K562 (cell line): ENCODE data around the gene UBR3. TPM values are rescaled to one million over a fixed set of nuclear protein-coding genes. Genes with fewer than 3 reads are reported as not detected.
A peak's percentile ranks its signal among the peaks of the same experiment; 100 is the strongest.

Experiments
- ATF1 ChIP-seq, 2 experiments: fragments of 450-650 bp in 1 of 2; IDR thresholded peaks; 2 replicates each; pipeline ENCODE4 v1.6.1; 2016; ENCODE audit warnings: missing compliant biosample characterization in 1 of 2, missing genetic modification characterization in 1 of 2
- FOXK2 ChIP-seq, 2 experiments: fragments of 450-650 bp; IDR thresholded peaks in 1 of 2; conservative IDR thresholded peaks in 1 of 2; 2 replicates each; pipeline ENCODE4 v1.6.1; 2016; ENCODE audit warnings: low read depth in 2 of 2, mild to moderate bottlenecking in 1 of 2
- HDAC1 ChIP-seq, 2 experiments: fragments of 450-650 bp; IDR thresholded peaks; 2 replicates each; pipeline ENCODE4 v1.6.1; 2016 to 2017; ENCODE audit warnings: inconsistent platforms in 1 of 2, mild to moderate bottlenecking in 1 of 2, moderate library complexity in 1 of 2
- KHSRP ChIP-seq: fragments of 450-650 bp; IDR thresholded peaks from 2 replicates; pipeline ENCODE4 v1.6.1; 2017
- L3MBTL2 ChIP-seq: fragments of 450-650 bp; IDR thresholded peaks from 2 replicates; pipeline ENCODE4 v1.6.1; 2016; ENCODE audit warnings: mild to moderate bottlenecking, moderate library complexity
- NFIC ChIP-seq: fragments of 450-650 bp; IDR thresholded peaks from 2 replicates; pipeline ENCODE4 v1.6.1; 2017; ENCODE audit warnings: mild to moderate bottlenecking, inconsistent platforms
- PRDM10 ChIP-seq: fragments of 450-650 bp; IDR thresholded peaks from 2 replicates; pipeline ENCODE4 v1.6.1; 2018; ENCODE audit not compliant: partially characterized antibody
- RFX1 ChIP-seq: fragments of 450-650 bp; IDR thresholded peaks from 2 replicates; pipeline ENCODE4 v1.6.1; 2016; ENCODE audit warnings: mild to moderate bottlenecking, moderate library complexity
- SMC3 ChIP-seq: conservative IDR thresholded peaks from 2 replicates; pipeline ENCODE4 v1.6.1; 2011; ENCODE audit warnings: low read depth, low read length, improper control_type of control experiment; ENCODE audit not compliant: insufficient read depth
- TCF7 ChIP-seq: sonication (generic); IDR thresholded peaks from 2 replicates; pipeline ENCODE4 v1.6.1; 2016; ENCODE audit warnings: antibody characterized with exemption, borderline replicate concordance
- ZBTB17 ChIP-seq: fragments of 450-650 bp; formaldehyde crosslinking; IDR thresholded peaks from 2 replicates; pipeline ENCODE4 v1.4.0; 2020; ENCODE audit warnings: mild to moderate bottlenecking
- ZNF280A ChIP-seq: fragments of 450-650 bp; IDR thresholded peaks from 2 replicates; pipeline ENCODE4 v1.6.1; 2018; ENCODE audit warnings: mild to moderate bottlenecking, low read depth; ENCODE audit not compliant: partially characterized antibody
- polyA plus RNA-seq, 8 experiments: library from polyadenylated mRNA; depleted of rRNA in 4 of 8; stranded (reverse) in 5 of 8; unstranded in 3 of 8; fragments of >200 nt; fragmentation: Nextera tagmentation in 2 of 8; fragmentation: Illumina TruSeq in 1 of 8; extraction: Ambion mirVana in 2 of 8; extraction: Trizol in 1 of 8; gene quantifications; 2 replicates each; pipeline versions ENCODE4 v1.2.1 to v1.2.3, GENCODE V29; 2011 to 2014; ENCODE audit warnings: inconsistent platforms in 1 of 8, missing spikeins in 1 of 8
- total RNA-seq, 7 experiments: library from RNA; depleted of rRNA in 6 of 7; stranded (reverse); fragments of >200 nt in 6 of 7; fragmentation: Illumina TruSeq in 2 of 7; extraction: Trizol in 2 of 7; gene quantifications; 2 replicates each; pipeline versions ENCODE4 v1.2.1 to v1.2.3, GENCODE V29; 2011 to 2021; ENCODE audit warnings: low replicate concordance in 1 of 7
- TF ChIP-seq, protein P1 (sequence below): fragments of 450-650 bp; IDR thresholded peaks from 2 replicates; pipeline ENCODE4 v1.6.1; 2014; ENCODE audit warnings: low read depth, mild to moderate bottlenecking, moderate library complexity, borderline replicate concordance
- TF ChIP-seq, protein P2 (sequence below): sonication (generic); formaldehyde crosslinking; IDR thresholded peaks from 2 replicates; pipeline ENCODE4 v1.8.0; 2022; ENCODE audit warnings: mild to moderate bottlenecking, missing genetic modification reagents

Gene UBR3
- total and polyA plus RNA-seq, 9 of the 15 experiments (the other 6 are each of a cell fraction or from before 2014, with no cell fraction given), result 14.4 to 63.5 (median 40.4) TPM

DNA sequence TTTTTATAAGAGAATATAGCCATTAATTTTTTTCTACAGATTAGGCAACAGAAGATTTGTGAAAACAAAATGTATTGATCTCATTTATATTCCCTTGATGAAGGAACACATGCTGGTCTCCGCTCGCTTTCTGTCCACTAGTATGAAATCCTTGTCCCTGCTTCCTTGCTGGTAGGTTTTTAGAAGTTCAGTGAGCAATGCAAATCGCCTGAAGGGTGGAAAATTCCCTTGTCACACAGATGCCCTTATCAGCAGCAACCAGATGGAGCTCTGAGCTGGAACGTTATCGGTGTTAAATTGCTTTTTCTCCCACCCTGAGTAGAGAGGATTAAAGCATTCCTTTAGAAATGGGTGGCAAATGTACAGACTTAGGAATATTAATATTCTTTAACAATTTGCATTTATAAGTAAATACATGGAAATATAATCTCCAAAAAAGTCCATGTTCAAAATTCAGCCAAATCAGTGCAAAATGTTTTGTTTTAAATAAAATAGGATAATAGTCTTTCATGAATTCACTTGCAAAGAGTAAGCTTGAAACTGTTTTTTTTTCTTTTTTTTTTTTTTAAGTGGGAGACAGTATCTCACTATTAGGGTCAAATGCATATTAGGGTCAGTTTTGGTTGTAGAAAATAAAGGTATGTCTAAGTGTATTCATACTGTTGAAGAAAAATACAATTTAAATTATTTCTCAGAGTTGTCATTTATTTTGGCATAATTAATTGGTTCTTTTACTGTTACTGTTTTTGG lies 186.7 kb downstream of the UBR3 start (continued):
- TF ChIP-seq, protein P1, sequence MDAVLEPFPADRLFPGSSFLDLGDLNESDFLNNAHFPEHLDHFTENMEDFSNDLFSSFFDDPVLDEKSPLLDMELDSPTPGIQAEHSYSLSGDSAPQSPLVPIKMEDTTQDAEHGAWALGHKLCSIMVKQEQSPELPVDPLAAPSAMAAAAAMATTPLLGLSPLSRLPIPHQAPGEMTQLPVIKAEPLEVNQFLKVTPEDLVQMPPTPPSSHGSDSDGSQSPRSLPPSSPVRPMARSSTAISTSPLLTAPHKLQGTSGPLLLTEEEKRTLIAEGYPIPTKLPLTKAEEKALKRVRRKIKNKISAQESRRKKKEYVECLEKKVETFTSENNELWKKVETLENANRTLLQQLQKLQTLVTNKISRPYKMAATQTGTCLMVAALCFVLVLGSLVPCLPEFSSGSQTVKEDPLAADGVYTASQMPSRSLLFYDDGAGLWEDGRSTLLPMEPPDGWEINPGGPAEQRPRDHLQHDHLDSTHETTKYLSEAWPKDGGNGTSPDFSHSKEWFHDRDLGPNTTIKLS, result peak; percentile 43; the same call in 1 of the 2 replicates
- TF ChIP-seq HDAC1 (IDR thresholded peaks at IDR 0.05) (peak in 1 of 2 experiments; percentile 72; a peak in 2 of 4 replicates), TCF7 (peak; percentile 76; the same call in 1 of the 2 replicates), ZBTB17 (peak; percentile 51; the same call in 1 of the 2 replicates), ZNF280A (no peak), SMC3 (no peak), NFIC (peak; percentile 84), ATF1 (CRISPR knock-in tag; IDR thresholded peaks at IDR 0.05) (no peak), ATF1 (tag; IDR thresholded peaks at IDR 0.05) (peak; percentile 53), FOXK2 (conservative IDR thresholded peaks at IDR 0.05 in 1 of 2, IDR thresholded peaks at IDR 0.05 in 1 of 2; ENCODE audit: low read depth in 2 of 2) (peak; percentile 57 to 60; a peak in 2 of 4 replicates), L3MBTL2 (peak; percentile 63; the same call in 1 of the 2 replicates), KHSRP (peak; percentile 49; the same call in 1 of the 2 replicates), PRDM10 (no peak), RFX1 (no peak)
- TF ChIP-seq, protein P2, sequence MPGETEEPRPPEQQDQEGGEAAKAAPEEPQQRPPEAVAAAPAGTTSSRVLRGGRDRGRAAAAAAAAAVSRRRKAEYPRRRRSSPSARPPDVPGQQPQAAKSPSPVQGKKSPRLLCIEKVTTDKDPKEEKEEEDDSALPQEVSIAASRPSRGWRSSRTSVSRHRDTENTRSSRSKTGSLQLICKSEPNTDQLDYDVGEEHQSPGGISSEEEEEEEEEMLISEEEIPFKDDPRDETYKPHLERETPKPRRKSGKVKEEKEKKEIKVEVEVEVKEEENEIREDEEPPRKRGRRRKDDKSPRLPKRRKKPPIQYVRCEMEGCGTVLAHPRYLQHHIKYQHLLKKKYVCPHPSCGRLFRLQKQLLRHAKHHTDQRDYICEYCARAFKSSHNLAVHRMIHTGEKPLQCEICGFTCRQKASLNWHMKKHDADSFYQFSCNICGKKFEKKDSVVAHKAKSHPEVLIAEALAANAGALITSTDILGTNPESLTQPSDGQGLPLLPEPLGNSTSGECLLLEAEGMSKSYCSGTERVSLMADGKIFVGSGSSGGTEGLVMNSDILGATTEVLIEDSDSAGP, result no peak
